NK-92 treated with Interleukin-12 subunit alpha and Interleukin-12 subunit beta, amount 100 ng/mL, for 24 hours (cell line): ENCODE data around the gene MPPED1.

Experiments
- DNase-seq: peaks from one replicate; lab custom pipeline; 2025; lab: John Stamatoyannopoulos, UW

The MPPED1 gene

GRCh38 chr22:43477966-43478365 is 66.2 kb downstream of the MPPED1 start:
- DNase-seq, result no peak

GRCh38 chr22:43478621-43479300 is 66.9 kb downstream of the MPPED1 start:
- DNase-seq, result no peak

GRCh38 chr22:43479301-43479950 is 67.6 kb downstream of the MPPED1 start:
- DNase-seq, result no peak

- no peak for DNase-seq
Observed at GRCh38 chr22:43479962-43480361, 68.1 kb downstream of the MPPED1 start.

- no peak for DNase-seq
Observed at GRCh38 chr22:43481568-43482317, 69.9 kb downstream of the MPPED1 start.

GRCh38 chr22:43482318-43482625 is 70.5 kb downstream of the MPPED1 start:
- no peak for DNase-seq

- no peak for DNase-seq
Observed at GRCh38 chr22:43483266-43483665, 71.5 kb downstream of the MPPED1 start.

GRCh38 chr22:43483669-43484068 is 71.9 kb downstream of the MPPED1 start:
- DNase-seq, result no peak

- no peak for DNase-seq
Observed at GRCh38 chr22:43484227-43484626, 72.4 kb downstream of the MPPED1 start.

GRCh38 chr22:43485502-43486089 is 73.8 kb downstream of the MPPED1 start:
- DNase-seq, result no peak

- DNase-seq, result no peak
Observed at GRCh38 chr22:43487311-43488030, 75.7 kb downstream of the MPPED1 start.

GRCh38 chr22:43488031-43488866 is 76.4 kb downstream of the MPPED1 start:
- no peak for DNase-seq

- no peak for DNase-seq
Observed at GRCh38 chr22:43488937-43489336, 77.1 kb downstream of the MPPED1 start.

- DNase-seq, result no peak
Observed at GRCh38 chr22:43490311-43490710, 78.5 kb downstream of the MPPED1 start.

GRCh38 chr22:43491177-43491576 is 79.4 kb downstream of the MPPED1 start:
- no peak for DNase-seq

- no peak for DNase-seq
Observed at GRCh38 chr22:43491737-43492136, 79.9 kb downstream of the MPPED1 start.

GRCh38 chr22:43493297-43493696 is 81.5 kb downstream of the MPPED1 start:
- DNase-seq, result no peak

- DNase-seq, result no peak
Observed at GRCh38 chr22:43497956-43498855, 86.4 kb downstream of the MPPED1 start.

GRCh38 chr22:43498856-43499253 is 87.0 kb downstream of the MPPED1 start:
- DNase-seq, result no peak
